Esophagus squamous epithelium (tissue), 4 donors: ENCODE results near the gene IRF9.

Experiments
- POLR2A ChIP-seq, 4 donors: fragments of 450-650 bp; IDR thresholded peaks; one replicate each; pipeline ENCODE4 v1.6.1; 2017; ENCODE audit warnings: antibody characterized with exemption in 4 of 4, mild to moderate bottlenecking in 4 of 4, moderate library complexity in 3 of 4
- TF ChIP-seq, protein P1 (sequence below), 6 experiments: fragments of 450-650 bp in 4 of 6; fragments of 200-600 bp in 2 of 6; sonication (generic) in 2 of 6; IDR thresholded peaks; one replicate each; pipeline ENCODE4 v1.5.1; 2016 to 2019; ENCODE audit warnings: antibody characterized with exemption in 6 of 6, mild to moderate bottlenecking in 4 of 6, moderate library complexity in 4 of 6

GRCh38 chr14:24184104-24184970 is 23.3 kb downstream of the IRF9 start:
- no peak for TF ChIP-seq POLR2A (IDR thresholded peaks at IDR 0.05)
- TF ChIP-seq, protein P1, sequence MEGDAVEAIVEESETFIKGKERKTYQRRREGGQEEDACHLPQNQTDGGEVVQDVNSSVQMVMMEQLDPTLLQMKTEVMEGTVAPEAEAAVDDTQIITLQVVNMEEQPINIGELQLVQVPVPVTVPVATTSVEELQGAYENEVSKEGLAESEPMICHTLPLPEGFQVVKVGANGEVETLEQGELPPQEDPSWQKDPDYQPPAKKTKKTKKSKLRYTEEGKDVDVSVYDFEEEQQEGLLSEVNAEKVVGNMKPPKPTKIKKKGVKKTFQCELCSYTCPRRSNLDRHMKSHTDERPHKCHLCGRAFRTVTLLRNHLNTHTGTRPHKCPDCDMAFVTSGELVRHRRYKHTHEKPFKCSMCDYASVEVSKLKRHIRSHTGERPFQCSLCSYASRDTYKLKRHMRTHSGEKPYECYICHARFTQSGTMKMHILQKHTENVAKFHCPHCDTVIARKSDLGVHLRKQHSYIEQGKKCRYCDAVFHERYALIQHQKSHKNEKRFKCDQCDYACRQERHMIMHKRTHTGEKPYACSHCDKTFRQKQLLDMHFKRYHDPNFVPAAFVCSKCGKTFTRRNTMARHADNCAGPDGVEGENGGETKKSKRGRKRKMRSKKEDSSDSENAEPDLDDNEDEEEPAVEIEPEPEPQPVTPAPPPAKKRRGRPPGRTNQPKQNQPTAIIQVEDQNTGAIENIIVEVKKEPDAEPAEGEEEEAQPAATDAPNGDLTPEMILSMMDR (IDR thresholded peaks at IDR 0.05), result no peak
